HT1080 (cell line): ENCODE measurements around the gene TUBE1. TPM values are rescaled to one million over a fixed set of nuclear protein-coding genes. Genes with fewer than 3 reads are reported as not detected.
"Not testable (repeated sequence)": the region's sequence is repeated elsewhere in the genome, so short reads cannot be mapped to it uniquely, and the experiment has no call there.

Source experiments
- DNase-seq: peaks from one replicate; pipeline ENCODE4 v3.0.0-alpha.2; 2015; ENCODE audit warnings: low read depth
- polyA plus RNA-seq, 2 experiments: library from polyadenylated mRNA; depleted of rRNA; stranded (reverse); fragments of >200 nt; gene quantifications; 2 replicates each; pipeline ENCODE4 v1.2.3, GENCODE V29; 2015
- total RNA-seq: library from RNA; depleted of rRNA; stranded (reverse); fragments of >200 nt; shearing (Covaris generic); gene quantifications from 2 replicates; pipeline ENCODE4 v1.2.3, GENCODE V29; 2014; rRNA removed

Gene TUBE1, protein sequence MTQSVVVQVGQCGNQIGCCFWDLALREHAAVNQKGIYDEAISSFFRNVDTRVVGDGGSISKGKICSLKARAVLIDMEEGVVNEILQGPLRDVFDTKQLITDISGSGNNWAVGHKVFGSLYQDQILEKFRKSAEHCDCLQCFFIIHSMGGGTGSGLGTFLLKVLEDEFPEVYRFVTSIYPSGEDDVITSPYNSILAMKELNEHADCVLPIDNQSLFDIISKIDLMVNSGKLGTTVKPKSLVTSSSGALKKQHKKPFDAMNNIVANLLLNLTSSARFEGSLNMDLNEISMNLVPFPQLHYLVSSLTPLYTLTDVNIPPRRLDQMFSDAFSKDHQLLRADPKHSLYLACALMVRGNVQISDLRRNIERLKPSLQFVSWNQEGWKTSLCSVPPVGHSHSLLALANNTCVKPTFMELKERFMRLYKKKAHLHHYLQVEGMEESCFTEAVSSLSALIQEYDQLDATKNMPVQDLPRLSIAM
- 18.4 and 19.7 TPM in 2 replicates for total RNA-seq
- polyA plus RNA-seq (2015; cell fraction: cytosol; rRNA removed), result 23.7 and 24.5 TPM in 2 replicates
- polyA plus RNA-seq (2015; cell fraction: nucleus; rRNA removed), result 108 and 111 TPM in 2 replicates

DNA sequence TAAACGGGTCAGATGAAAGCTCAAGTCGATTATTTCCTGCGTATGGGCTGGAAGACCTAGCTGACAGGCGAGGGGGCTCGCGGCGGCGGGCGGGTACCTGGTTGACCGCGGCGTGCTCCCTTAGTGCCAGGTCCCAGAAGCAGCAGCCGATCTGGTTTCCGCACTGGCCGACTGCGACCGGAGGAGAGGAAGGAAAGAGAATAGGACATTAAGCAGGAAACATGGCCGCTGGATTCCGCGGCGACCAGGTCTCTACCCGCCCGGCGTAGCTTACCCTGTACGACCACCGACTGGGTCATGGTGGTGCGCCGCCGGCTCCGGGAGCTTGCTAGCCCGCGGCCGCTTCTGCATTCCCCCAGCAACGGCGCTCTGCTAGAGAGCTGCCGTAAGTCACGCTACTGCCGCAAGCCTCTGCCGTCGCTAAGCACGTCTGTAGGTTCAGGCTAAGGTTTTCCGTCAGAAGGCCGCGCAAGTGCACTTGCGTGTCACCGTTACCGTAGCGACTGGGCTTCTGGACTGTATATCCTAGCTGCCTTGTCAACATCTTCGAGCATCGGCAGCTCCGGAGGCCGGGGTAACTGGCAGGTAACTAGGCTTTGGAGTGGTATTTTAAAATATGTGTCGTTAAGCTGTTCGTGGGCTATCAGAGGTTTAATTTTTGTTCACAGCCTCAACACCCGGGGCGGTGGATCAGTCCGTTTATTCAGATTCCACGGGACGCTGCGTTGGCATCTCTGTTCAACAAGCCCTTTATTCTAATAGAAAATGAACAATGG, at the start of gene TUBE1, which contains the start of gene FAM229B:
Gene TUBE1, minus strand, starts transcription at position 347 of the 776 bp plus-strand sequence. Its CDS starts 48 bp downstream, at position 299.
Gene FAM229B, plus strand, starts transcription at position 456 of the 776 bp plus-strand sequence. CDS start 11,693 bp downstream, outside the sequence.
- DNase-seq, result peak; percentile 95

DNA sequence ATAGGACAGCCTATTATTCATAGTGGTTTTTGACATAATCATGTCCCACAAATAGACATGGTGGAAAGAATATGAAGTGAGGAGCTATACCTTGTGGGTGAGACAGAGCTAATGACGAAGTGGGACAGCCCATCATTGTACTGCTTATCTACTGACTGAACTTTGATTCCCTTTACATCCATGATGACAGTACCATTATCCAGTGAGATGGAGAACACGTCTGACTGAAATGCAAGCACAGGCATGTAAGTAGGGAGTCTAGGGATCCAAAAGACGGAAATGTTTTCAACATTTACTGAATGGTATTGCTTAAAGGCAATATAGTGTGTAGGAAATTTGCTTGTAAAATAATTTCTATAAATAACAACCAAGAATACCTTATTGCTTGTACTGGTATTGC, 43.6 kb upstream of the TUBE1 start:
- DNase-seq, result no peak

DNA sequence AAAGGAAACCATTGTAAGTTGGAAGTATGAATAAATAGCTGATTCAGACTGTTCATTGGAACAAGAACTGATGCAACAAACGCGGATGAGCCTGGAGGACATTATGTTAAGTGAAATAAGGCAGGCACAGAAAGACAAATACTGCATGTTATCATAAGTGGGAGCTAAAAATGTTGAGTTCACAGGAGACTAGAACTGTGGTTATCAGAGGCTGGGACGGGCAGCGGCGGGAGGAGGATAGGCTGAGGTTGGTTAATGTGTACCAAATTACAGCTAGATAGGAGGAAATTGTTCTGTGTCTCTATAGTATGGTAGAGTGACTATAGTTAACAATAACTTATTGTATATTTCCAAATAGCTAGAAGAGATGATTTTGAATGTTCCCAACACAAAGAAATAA, 40.9 kb upstream of the TUBE1 start:
- DNase-seq, result no peak

DNA sequence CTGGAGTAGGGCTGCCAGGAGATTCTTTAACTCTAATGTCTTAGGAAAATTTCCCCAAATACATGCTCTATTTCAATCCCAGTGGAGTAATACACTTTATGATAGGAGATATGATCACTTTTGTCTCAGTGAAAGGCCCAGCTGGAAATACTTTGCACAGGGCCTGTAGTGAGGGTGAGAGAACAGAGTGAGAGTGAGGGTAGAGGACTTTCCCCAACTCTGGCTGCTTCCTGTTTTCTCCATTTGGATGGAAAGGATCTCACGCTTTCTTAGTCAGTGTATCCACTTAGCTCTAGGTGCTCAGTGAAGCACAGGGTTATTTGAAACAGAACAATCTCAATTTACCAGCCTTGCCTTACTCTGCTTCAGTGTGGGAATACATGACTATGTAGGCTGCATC, 36.7 kb upstream of the TUBE1 start:
- no peak for DNase-seq

DNA sequence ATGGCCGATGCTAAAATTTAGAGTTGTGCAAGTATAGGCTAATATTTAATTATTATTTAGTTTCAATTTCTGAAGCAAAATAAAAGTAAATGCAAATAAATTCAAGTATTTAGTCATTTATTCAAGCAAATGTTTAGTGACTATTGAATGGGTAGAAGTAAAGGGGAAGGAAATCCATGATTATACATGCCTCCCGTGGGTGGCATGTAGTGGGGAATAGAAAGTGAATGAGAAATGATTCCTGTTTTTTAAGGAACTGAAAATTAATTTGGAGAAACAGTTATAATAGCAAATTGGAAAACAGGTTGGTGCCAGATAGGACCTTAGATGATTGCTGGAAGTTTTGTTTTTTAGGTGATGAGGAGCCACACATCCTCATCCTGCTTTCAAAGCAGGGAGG, 35.5 kb upstream of the TUBE1 start:
- no peak for DNase-seq

DNA sequence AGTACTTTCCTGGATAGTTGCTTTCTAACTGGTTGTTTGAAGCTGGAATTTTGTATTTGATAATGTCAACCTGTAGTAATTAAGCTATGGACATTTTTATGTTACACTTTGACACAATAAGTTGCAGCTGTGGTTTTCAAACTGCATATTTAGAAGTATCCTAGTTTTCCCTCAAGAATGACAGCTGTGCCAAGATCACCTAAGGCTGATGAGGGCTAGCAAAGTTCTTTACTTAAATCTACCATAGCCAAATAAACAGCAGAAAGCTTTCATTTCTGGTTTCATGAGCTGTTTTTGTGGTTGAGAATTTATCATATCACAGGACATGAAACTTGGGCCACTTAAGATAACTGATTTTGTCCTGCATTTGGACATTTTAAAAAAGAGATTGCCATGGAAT, 30.8 kb upstream of the TUBE1 start:
- no peak for DNase-seq

DNA sequence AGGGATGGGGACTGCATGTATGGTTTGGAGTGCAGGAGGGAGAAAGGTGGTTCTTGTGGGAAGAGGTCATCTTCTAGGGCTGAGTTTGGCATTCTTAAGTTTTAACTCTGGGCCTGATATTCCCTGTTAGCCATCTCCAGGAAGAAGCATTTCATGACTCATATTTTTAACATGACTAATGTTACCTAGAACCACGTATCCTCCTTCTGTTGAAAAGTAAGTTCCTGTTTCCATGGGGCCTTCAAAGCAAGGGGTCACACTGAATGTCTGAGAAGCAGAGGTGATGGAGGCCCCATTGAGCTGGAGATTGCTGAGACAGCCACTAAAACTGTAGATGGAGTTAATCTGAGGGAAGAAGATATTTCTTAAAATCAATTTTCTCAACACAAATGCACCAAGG, 30.3 kb upstream of the TUBE1 start:
- peak; percentile 81 for DNase-seq

DNA sequence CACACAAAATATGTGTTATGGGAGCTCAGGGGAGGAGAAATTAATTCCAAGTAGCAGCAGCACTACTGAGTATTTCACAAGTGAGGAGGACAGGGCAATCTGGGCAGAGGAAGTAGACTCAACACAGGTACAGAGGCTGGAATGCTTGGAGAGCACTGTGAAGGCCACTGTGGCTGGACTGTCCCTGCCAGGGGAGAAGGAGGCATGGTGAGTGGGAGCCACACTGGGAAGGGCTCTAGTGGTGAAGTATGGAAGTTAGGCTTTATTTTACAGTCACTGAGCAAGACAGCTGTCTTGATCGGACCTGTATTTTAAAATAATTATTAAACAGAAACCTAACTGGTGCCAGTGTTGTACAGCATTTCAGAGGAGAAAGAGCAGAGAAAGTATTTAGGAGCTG, 28.9 kb upstream of the TUBE1 start:
- DNase-seq, result no peak

DNA sequence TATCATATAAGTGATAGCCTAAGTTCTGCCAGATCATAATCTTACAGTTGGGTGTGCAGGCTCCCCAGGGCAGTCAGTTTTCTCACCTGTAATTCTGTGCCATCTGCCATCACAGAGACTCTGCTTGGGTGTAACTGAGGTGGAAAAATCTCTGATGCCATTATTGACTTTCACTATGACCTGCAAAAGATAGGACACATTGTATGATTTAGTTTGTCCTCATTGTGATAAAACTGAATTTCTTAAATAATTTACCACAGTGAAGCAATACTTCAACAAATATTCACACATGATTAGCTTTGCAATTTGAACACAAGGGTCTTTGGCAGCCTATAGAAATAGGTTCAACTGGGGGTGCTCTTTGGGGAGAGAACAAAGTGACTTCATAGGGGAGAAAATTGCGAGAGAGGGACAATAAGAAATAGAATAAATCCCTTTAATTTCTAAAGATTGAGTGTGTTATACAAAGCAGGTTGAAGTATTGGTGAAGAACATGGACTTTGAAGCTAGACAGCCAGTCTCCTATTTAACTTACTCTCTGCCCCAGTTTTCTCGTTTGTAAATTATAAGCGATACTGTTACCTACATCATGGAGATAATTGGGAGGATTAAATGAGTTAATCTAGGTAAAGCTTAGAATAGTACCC, 27.4 kb upstream of the TUBE1 start:
- no peak for DNase-seq

DNA sequence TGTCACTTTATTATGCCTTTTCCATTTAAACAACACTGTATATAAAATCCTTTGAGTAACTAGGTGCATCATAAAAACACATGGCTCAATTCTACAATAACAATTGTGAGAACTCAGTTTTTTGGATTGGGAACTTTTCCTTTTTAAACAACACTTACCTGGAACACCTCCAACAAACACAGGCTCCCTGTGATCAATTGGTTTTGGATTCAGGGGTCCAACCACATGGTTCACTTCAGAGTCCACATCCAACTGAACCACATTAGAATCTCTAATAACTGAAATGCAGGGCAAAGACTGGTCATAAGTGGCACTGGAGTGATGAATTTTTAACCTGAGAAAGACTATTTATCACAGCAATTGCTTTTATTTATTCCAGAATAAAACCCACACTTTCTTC, 26.6 kb upstream of the TUBE1 start:
- DNase-seq, result no peak

DNA sequence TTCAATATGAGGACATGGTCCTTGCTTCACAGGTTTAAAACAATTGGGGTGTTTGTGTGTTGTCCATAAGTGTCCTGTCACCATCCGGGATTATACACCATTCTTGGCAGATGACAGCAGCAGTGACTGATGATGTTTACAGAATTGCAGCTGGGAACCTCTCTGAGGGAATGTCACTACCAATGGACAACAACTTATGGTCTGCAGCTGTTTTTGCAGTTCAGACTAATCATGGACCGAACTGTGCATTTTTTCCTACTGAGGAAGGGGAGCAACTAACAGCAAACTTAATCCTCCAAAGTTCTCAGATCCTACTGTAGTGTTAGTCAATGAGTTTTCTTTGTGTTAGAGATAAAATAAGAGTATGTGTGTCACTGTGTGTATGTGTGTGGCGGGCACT, 26.1 kb upstream of the TUBE1 start:
- no peak for DNase-seq

DNA sequence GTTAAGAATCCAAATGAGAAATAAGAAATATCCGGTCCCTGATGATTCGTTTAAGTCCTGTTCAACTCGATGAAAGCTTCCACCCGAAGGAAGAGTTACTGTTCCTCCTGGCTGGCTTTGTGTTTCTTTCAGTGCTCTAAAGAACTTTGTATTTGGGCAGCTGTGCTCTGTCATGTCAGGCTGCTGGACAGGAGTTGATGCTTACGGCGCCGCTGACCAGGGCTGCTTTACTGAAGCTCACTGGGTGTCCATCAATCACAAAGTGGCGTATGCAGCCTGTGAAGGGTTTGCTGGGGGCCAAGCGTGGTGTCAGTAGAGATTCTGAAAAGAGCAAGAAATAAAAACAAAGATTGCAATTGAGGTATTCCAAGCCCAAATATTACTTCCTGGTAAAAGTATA, 22.0 kb upstream of the TUBE1 start:
- DNase-seq, result no peak

DNA sequence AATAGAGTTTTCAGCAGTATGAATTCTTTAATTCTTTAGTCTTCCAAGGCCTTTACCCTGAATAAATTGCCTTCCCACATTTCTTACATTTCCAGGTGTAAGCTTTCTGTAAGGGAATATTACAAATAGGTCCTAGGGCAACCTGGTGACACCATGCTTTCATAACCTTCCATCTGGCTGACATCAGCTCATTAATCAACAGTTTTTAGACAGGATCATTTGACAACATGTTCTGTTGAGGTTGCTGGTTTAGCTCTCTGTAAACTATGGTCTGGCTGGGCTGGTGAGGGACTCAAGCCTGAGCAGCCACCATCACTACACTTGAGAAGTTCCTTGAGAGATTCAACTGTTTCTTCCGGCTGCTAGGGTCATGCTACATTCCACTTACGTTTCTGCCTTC, 19.3 kb upstream of the TUBE1 start:
- DNase-seq, result no peak

DNA sequence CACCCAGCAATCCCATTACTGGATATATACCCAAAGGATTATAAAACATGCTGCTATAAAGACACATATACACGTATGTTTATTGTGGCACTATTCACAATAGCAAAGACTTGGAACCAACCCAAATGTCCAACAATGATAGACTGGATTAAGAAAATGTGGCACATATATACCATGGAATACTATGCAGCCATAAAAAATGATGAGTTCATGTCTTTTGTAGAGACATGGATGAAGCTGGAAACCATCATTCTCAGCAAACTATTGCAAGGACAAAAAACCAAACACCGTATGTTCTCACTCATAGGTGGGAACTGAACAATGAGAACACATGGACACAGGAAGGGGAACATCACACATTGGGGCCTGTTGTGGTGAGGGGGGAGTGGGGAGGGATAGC, 18.7 kb upstream of the TUBE1 start:
- not testable (repeated sequence) for DNase-seq

DNA sequence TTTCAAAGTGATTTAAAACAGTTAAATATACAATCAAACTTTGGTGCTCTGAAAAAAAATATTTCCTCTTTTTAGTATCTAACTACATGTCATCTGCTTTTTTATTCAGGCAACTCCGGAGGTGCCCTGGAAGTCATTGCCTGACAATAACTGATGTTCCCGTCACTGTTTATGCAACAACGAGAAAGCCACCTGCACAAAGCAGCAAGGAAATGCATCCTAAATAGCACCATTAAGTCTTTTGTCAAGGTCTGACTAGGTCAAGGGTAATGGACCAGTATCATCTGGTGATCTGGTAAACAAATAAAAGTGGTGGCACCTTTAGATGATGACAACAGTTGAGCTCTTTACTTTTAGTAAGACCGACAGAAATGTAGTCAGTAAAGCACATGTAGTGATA, 13.3 kb upstream of the TUBE1 start:
- DNase-seq, result no peak

DNA sequence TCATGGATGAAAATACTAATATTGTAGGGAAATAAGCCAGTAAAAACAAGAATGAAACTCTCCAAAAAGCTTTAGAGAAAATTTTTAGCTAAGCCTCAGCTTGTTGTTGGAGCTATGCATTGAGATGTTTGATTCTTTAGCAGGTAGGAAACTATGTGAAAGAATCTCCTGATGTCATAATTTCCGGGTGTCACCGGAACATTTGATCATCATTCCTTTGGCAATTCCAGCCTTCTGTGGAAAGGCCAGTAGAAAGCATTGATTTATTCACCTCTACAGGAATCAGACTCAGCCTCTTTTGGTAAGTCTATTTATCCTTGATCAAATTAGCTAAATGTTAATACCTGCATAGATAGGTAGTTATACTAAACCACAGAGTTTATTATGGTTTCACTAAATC, 9.6 kb upstream of the TUBE1 start:
- no peak for DNase-seq

DNA sequence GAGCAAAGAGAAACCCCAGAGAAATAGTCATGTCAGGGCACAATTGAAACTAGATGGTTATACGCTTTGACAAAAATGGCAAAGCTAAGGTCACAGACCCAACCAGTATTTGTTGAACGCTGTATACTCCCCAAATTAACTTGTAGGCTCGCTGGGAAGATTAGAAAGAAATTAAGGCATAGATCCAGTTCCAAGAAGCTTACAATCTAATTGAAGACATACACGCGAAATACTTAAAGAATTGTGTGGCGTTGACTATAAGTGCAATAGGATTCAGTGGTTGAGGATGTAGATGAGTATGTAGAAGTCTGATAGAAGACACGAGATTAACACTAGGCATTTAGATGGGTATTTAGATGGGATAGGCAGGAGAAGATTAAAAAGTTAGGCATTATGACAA, 634 bp upstream of the TUBE1 start:
- no peak for DNase-seq

DNA sequence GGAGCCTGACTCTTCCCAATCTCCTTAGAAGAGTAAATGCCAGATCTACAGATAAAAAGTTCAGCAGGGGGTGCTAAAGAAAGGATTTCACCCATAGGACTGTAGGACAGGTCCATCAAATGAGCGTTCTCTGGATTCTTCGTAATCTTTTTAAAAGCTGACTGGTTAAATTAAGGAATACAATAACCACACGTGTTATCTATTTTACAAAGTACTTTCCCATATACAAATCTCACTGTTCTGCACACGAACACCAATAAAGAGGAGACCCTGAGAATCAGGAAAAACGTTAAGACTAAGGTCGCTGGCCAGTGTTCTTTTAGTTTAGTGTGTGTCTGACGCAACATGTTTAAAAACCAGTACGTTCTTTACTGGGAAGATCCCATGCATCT, 542 bp downstream of the TUBE1 start:
- peak; percentile 56 for DNase-seq

DNA sequence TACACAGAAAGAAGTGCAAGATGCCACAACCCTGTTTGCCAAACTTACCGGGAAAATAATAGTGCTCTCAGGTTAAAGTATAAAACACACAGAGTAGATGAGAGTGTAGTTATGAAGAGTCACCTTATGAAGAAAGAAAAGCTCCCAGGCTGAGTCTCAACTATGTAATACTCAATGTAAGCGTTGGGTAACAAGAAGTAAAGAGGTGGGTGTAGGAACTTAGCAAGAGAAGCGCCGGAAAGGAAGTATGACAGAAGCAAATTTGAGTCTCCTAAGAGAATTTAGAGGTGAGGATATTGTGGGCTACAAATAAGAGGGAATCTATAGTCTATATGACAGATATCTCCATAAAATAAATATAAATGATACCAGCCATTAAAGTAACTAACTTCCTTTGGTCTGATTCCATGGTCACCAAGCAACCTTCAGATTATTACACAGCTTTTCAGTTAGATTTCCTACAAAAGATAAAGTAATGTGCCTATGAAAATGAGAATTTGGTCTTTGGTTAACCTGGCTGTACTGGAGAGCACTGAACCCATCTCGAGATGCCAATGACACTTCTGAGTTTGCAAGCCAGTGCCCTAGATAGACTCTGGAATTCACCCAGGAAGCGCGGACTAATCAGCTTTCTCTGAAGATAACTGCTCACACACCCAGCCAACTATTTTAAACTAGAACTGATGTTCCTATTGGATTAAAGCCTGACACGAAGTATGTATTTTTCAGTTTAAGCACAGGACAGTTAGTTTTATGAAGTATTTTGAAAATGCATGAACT, 1.8 kb downstream of the TUBE1 start:
- no peak for DNase-seq

DNA sequence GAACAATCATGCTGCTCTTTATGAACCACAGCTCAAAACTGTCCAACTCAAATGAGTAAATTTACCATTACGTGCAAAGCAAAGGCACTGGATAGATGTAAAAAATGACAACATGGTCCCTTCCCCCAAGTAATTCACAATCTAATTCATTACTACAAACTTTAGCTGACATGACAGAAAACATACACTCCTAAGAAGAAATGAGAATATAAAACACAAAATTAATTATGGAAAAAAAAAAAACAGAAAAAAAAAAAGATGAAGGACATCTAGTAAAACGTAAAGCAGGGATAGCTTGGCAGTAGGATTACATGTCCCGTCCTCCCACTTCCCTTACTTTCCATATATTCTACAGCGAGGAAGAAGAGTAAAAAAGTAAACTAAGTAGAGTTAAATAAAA, 5.7 kb downstream of the TUBE1 start:
- DNase-seq, result no peak

DNA sequence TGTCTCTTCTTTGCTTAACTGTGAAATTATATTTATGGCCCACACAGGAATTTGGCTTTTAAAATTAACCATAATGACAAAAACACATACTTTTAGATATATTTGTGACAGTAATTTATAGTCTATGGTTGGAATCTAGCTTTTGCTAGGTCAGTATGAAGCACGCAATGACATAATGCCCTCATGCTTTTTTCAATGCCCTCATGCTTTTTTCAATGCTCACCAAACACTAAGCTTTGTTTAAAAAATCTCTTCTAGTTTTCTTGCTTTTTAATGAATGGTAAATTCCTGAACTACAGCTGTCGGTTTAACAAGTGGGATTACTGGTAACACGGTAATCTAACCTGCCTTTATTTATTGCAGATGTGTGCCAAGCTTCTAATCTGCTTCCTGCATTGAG, 20.7 kb downstream of the TUBE1 start:
- no peak for DNase-seq
